ENCODE results near the gene RAB11B. TPM values are rescaled to one million over a fixed set of nuclear protein-coding genes. Genes with fewer than 3 reads are reported as not detected.

The RAB11B gene
- total and polyA plus RNA-seq, 10 of the 15 experiments (the other 5 are each of a cell fraction or from before 2014, with no cell fraction given): 0.92 to 82.5 (median 17.9) TPM

DNA sequence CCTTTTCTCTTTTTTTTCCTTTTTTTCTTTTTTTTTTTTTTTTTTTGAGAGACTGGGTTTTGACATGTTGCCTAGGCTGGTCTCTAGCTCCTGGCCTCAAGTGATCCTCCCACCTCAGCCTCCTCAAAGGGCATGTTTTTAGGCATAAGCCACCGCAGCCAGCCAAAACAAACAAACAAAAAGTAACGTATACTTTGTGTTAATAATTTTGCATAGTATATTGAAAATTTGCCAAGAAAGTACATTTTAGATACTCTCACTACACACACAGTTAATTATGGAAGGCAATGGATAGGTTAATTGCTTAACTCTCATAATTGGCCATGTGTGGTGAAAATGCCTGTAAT is 1.6 kb upstream of the RAB11B start:
- H3K27me3 ChIP-seq (replicated peaks in 1 of 2; ENCODE audit: control insufficient read depth in 2 of 2, insufficient read depth in 2 of 2, low read length in 1 of 2): no peaks in the 10 kb centered on the region
- no peaks in the 10 kb centered on the region for H3K36me3 ChIP-seq (ENCODE audit: control insufficient read depth in 2 of 2, insufficient read depth in 2 of 2, low read length in 1 of 2)
- H3K9ac ChIP-seq (ENCODE audit: control insufficient read depth, insufficient read depth, low read length): no peak overlapping the region
- H2AFZ ChIP-seq (ENCODE audit: control insufficient read depth, low read depth, low read length): no peak overlapping the region
- DNase-seq (ENCODE audit: low read depth, low spot score) (no peak), FAIRE-seq (no peak), ATAC-seq (no peak)
- POLR2A ChIA-PET: interaction anchor here (0.6 kb wide), 1 partner anchor 11 kb away, joined by 4 read pairs; no protein-coding TSS in a partner anchor
- H3K27ac ChIP-seq (ENCODE audit: control insufficient read depth, insufficient read depth): no peak overlapping the region
- peaks cover 22% of the 10 kb centered on the region for H3K79me2 ChIP-seq (ENCODE audit: control insufficient read depth, insufficient read depth, low read length)
- RAD21 ChIA-PET (ENCODE audit: unreplicated experiment): interaction anchor here (0.7 kb wide), 1 partner anchor 1653 kb away, joined by 3 read pairs; no protein-coding TSS in a partner anchor
- no TSS peak for BruUV-seq (replicated peaks)
- SMC1A ChIA-PET (ENCODE audit: uncharacterized antibody, unreplicated experiment): no interaction called here
- no peak overlapping the region for H3K4me2 ChIP-seq (ENCODE audit: control insufficient read depth, insufficient read depth)
- in situ Hi-C loops (cut with MboI) (no loop called here), intact Hi-C loops (cut with micrococcal nuclease; ENCODE audit: unreplicated experiment) (no loop called here)
- H4K20me1 ChIP-seq (ENCODE audit: control insufficient read depth, insufficient read depth): peaks cover 5% of the 10 kb centered on the region
- H3K4me3 ChIP-seq: no peak overlapping the region
- peaks cover 11% of the 10 kb centered on the region for H3K4me1 ChIP-seq (ENCODE audit: control insufficient read depth, insufficient read depth, low read length)
- CTCF ChIA-PET: no interaction called here
- WGBS (ENCODE audit: insufficient coverage, insufficient replicate concordance, low lambda C conversion rate, missing lambda C conversion rate): 98% methylated on average over 2 of the region's 2 CpGs
- H3K9me3 ChIP-seq (replicated peaks; ENCODE audit: control insufficient read depth, insufficient read depth, low read length): no peaks in the 10 kb centered on the region; the same call in 2 of the 3 replicates
- TF ChIP-seq, protein P1, sequence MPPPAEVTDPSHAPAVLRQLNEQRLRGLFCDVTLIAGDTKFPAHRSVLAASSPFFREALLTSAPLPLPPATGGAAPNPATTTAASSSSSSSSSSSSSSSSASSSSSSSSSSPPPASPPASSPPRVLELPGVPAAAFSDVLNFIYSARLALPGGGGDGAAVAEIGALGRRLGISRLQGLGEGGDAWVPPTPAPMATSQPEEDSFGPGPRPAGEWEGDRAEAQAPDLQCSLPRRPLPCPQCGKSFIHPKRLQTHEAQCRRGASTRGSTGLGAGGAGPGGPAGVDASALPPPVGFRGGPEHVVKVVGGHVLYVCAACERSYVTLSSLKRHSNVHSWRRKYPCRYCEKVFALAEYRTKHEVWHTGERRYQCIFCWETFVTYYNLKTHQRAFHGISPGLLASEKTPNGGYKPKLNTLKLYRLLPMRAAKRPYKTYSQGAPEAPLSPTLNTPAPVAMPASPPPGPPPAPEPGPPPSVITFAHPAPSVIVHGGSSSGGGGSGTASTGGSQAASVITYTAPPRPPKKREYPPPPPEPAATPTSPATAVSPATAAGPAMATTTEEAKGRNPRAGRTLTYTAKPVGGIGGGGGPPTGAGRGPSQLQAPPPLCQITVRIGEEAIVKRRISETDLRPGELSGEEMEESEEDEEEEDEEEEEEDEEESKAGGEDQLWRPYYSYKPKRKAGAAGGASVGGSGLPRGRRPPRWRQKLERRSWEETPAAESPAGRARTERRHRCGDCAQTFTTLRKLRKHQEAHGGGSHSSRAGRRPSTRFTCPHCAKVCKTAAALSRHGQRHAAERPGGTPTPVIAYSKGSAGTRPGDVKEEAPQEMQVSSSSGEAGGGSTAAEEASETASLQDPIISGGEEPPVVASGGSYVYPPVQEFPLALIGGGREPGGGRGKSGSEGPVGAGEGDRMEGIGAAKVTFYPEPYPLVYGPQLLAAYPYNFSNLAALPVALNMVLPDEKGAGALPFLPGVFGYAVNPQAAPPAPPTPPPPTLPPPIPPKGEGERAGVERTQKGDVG (CRISPR knock-in tag; IDR thresholded peaks at IDR 0.05): no peak
- no peak for TF ChIP-seq PML (IDR thresholded peaks at IDR 0.05; ENCODE audit: low read length)
- TF ChIP-seq, protein P2, sequence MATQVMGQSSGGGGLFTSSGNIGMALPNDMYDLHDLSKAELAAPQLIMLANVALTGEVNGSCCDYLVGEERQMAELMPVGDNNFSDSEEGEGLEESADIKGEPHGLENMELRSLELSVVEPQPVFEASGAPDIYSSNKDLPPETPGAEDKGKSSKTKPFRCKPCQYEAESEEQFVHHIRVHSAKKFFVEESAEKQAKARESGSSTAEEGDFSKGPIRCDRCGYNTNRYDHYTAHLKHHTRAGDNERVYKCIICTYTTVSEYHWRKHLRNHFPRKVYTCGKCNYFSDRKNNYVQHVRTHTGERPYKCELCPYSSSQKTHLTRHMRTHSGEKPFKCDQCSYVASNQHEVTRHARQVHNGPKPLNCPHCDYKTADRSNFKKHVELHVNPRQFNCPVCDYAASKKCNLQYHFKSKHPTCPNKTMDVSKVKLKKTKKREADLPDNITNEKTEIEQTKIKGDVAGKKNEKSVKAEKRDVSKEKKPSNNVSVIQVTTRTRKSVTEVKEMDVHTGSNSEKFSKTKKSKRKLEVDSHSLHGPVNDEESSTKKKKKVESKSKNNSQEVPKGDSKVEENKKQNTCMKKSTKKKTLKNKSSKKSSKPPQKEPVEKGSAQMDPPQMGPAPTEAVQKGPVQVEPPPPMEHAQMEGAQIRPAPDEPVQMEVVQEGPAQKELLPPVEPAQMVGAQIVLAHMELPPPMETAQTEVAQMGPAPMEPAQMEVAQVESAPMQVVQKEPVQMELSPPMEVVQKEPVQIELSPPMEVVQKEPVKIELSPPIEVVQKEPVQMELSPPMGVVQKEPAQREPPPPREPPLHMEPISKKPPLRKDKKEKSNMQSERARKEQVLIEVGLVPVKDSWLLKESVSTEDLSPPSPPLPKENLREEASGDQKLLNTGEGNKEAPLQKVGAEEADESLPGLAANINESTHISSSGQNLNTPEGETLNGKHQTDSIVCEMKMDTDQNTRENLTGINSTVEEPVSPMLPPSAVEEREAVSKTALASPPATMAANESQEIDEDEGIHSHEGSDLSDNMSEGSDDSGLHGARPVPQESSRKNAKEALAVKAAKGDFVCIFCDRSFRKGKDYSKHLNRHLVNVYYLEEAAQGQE (IDR thresholded peaks at IDR 0.05; ENCODE audit: low read depth, low read length): no peak
- no peak for TF ChIP-seq CREB1 (IDR thresholded peaks at IDR 0.05; ENCODE audit: low read depth)
- TF ChIP-seq POLR2AphosphoS2 (IDR thresholded peaks at IDR 0.05; ENCODE audit: low read depth, low read length): no peak
- TF ChIP-seq, protein P3, sequence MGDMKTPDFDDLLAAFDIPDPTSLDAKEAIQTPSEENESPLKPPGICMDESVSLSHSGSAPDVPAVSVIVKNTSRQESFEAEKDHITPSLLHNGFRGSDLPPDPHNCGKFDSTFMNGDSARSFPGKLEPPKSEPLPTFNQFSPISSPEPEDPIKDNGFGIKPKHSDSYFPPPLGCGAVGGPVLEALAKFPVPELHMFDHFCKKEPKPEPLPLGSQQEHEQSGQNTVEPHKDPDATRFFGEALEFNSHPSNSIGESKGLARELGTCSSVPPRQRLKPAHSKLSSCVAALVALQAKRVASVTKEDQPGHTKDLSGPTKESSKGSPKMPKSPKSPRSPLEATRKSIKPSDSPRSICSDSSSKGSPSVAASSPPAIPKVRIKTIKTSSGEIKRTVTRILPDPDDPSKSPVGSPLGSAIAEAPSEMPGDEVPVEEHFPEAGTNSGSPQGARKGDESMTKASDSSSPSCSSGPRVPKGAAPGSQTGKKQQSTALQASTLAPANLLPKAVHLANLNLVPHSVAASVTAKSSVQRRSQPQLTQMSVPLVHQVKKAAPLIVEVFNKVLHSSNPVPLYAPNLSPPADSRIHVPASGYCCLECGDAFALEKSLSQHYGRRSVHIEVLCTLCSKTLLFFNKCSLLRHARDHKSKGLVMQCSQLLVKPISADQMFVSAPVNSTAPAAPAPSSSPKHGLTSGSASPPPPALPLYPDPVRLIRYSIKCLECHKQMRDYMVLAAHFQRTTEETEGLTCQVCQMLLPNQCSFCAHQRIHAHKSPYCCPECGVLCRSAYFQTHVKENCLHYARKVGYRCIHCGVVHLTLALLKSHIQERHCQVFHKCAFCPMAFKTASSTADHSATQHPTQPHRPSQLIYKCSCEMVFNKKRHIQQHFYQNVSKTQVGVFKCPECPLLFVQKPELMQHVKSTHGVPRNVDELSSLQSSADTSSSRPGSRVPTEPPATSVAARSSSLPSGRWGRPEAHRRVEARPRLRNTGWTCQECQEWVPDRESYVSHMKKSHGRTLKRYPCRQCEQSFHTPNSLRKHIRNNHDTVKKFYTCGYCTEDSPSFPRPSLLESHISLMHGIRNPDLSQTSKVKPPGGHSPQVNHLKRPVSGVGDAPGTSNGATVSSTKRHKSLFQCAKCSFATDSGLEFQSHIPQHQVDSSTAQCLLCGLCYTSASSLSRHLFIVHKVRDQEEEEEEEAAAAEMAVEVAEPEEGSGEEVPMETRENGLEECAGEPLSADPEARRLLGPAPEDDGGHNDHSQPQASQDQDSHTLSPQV (IDR thresholded peaks at IDR 0.05): no peak
- no peak for TF ChIP-seq HCFC1 (IDR thresholded peaks at IDR 0.05; ENCODE audit: low read length)
- no peak for TF ChIP-seq SREBF2 (IDR thresholded peaks at IDR 0.05; ENCODE audit: low read length)
- TF ChIP-seq, protein P4, sequence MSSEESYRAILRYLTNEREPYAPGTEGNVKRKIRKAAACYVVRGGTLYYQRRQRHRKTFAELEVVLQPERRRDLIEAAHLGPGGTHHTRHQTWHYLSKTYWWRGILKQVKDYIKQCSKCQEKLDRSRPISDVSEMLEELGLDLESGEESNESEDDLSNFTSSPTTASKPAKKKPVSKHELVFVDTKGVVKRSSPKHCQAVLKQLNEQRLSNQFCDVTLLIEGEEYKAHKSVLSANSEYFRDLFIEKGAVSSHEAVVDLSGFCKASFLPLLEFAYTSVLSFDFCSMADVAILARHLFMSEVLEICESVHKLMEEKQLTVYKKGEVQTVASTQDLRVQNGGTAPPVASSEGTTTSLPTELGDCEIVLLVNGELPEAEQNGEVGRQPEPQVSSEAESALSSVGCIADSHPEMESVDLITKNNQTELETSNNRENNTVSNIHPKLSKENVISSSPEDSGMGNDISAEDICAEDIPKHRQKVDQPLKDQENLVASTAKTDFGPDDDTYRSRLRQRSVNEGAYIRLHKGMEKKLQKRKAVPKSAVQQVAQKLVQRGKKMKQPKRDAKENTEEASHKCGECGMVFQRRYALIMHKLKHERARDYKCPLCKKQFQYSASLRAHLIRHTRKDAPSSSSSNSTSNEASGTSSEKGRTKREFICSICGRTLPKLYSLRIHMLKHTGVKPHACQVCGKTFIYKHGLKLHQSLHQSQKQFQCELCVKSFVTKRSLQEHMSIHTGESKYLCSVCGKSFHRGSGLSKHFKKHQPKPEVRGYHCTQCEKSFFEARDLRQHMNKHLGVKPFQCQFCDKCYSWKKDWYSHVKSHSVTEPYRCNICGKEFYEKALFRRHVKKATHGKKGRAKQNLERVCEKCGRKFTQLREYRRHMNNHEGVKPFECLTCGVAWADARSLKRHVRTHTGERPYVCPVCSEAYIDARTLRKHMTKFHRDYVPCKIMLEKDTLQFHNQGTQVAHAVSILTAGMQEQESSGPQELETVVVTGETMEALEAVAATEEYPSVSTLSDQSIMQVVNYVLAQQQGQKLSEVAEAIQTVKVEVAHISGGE (CRISPR knock-in tag; IDR thresholded peaks at IDR 0.05): no peak
- no peak for TF ChIP-seq DPF2 (IDR thresholded peaks at IDR 0.05)
- no peak for TF ChIP-seq RFX5 (IDR thresholded peaks at IDR 0.05; ENCODE audit: low read depth, low read length)
